ENCODE data around the gene TNNT2.
A peak's percentile ranks its signal among the peaks of the same experiment; 100 is the strongest.

- TF ChIP-seq CTCF (IDR thresholded peaks at IDR 0.05; ENCODE audit: low read depth, low read length) (peak; percentile 59), EZH2phosphoT487 (IDR thresholded peaks at IDR 0.05; ENCODE audit: low read depth) (no peak)
These were observed 31.0 kb downstream of the TNNT2 start for GRCh38 chr1:201346337-201346939.

Measured in OCI-LY3 (cell line).